Activated naive CD8-positive, alpha-beta T cell treated with anti-CD3 and anti-CD28 coated beads, Interleukin-2, amount 50 U/mL, for 24 hours (primary cell): ENCODE results near the gene C11orf24.
"Not testable (repeated sequence)": the region's sequence is repeated elsewhere in the genome, so short reads cannot be mapped to it uniquely, and the experiment has no call there.

Experiments used
- ATAC-seq: fragments of 150-1000 bp; cut with Tn5 transposase; one replicate; pipeline ENCODE4 v1.10.0; 2021
- DNase-seq: peaks from one replicate; pipeline ENCODE4 v3.0.0; 2021
- H3K27ac Mint-ChIP-seq: one replicate; pipeline ENCODE4 v1.8.0; 2021; ENCODE audit warnings: mild to moderate bottlenecking, mixed read lengths
- H3K27me3 Mint-ChIP-seq: one replicate; pipeline ENCODE4 v1.8.0; 2021; ENCODE audit warnings: mixed read lengths
- H3K36me3 Mint-ChIP-seq: one replicate; pipeline ENCODE4 v1.8.0; 2021; ENCODE audit warnings: low read depth, mixed read lengths
- H3K4me1 Mint-ChIP-seq: one replicate; pipeline ENCODE4 v1.8.0; 2021; ENCODE audit warnings: mixed read lengths
- H3K4me3 Mint-ChIP-seq: one replicate; pipeline ENCODE4 v1.8.0; 2021; ENCODE audit warnings: mild to moderate bottlenecking, moderate library complexity, mixed read lengths
- H3K9me3 Mint-ChIP-seq: one replicate; pipeline ENCODE4 v1.8.0; 2021; ENCODE audit warnings: mixed read lengths

The C11orf24 gene

GRCh38 chr11:68293708-68294107 is 21.9 kb upstream of the C11orf24 start:
- Mint-ChIP-seq H3K9me3 (peaks cover 4% of the 10 kb centered on the region), H3K36me3 (no peaks in the 10 kb centered on the region), H3K4me3 (no peak overlapping the region)

GRCh38 chr11:68289456-68289855 is 17.7 kb upstream of the C11orf24 start:
- peaks cover 9% of the 10 kb centered on the region for H3K9me3 Mint-ChIP-seq
- H3K4me3 Mint-ChIP-seq: no peak overlapping the region
- H3K36me3 Mint-ChIP-seq: no peaks in the 10 kb centered on the region
- DNase-seq (no peak), ATAC-seq (no peak)
- peaks cover 2% of the 10 kb centered on the region for H3K27me3 Mint-ChIP-seq
- no peak overlapping the region for H3K27ac Mint-ChIP-seq
- H3K4me1 Mint-ChIP-seq: peaks cover 4% of the 10 kb centered on the region

More at GRCh38 chr11:68293708-68294107, 21.9 kb upstream of the C11orf24 start:
- Mint-ChIP-seq H3K27ac (no peak overlapping the region), H3K4me1 (peaks cover 6% of the 10 kb centered on the region), H3K27me3 (no peaks in the 10 kb centered on the region)
- DNase-seq (no peak), ATAC-seq (no peak)

DNA sequence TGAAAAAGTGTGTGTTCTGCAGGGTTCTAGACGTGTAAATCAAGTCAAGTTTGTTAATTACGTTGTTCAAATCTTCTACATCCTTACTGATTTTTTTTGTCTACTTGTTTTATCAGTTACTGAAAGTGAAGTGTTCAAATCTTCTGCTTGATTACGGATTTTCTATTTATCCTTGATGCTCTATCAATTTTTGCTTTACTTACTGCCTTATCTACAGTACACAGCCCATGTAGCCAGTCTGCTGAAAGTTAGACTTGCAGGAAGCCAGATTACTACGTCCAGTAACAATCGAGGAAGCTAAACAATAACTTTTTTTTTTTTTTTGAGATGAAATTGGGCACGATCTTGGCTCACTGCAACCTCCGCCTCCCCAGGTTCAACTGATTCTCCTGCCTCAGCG is 15.6 kb upstream of the C11orf24 start:
- ATAC-seq (no peak), DNase-seq (no peak)
- Mint-ChIP-seq H3K9me3 (peaks cover 13% of the 10 kb centered on the region), H3K27ac (no peak overlapping the region), H3K36me3 (no peaks in the 10 kb centered on the region), H3K4me3 (no peak overlapping the region), H3K4me1 (peaks cover 9% of the 10 kb centered on the region), H3K27me3 (peaks cover 2% of the 10 kb centered on the region)

DNA sequence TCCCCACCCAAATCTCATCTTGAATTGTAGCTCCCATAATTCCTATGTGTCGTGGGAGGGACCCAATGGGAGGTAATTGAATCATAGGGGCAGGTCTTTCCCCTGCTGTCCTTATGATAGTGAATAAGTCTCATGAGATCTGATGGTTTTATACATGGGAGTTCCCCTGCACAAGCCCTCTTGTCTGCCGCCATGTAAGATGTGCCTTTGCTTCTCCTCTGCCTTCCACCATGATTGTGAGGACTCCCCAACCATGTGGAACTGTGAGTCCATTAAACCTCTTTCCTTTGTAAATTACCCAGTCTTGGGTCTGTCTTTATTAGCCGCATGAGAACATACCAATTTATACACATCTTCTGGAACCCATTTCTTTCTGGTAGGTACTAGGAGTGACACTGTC is 12.8 kb upstream of the C11orf24 start:
- not testable (repeated sequence) for H3K36me3 Mint-ChIP-seq, ATAC-seq, H3K4me3 Mint-ChIP-seq, H3K27ac Mint-ChIP-seq, DNase-seq, H3K27me3 Mint-ChIP-seq
- peaks cover 26% of the 10 kb centered on the region for H3K4me1 Mint-ChIP-seq
- peaks cover 10% of the 10 kb centered on the region for H3K9me3 Mint-ChIP-seq

DNA sequence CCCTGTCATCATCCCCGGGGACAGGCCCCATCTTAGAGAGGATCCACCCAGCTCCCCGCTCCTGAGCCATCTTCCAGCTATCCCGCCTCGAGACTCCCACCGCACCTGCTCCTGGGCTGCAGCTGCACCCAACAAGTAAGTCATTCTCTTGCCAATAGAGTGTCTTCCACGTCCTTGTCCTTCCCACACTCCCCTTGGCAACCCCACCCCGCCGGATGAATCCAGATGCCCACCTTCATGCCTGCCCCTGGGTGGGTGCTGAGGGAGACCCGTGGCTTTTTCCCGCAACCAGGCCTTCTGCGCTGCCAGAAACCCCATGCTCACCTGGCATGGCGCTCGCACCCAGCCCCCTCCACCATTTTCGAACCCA is 11.1 kb upstream of the C11orf24 start:
- Mint-ChIP-seq H3K9me3 (peaks cover 9% of the 10 kb centered on the region), H3K27ac (peak overlapping the region; percentile 76), H3K4me1 (peaks cover 26% of the 10 kb centered on the region)

GRCh38 chr11:68282141-68282860 is 10.5 kb upstream of the C11orf24 start:
- H3K27me3 Mint-ChIP-seq: no peaks in the 10 kb centered on the region
- H3K27ac Mint-ChIP-seq: peak overlapping the region; percentile 76
- H3K4me1 Mint-ChIP-seq: peaks cover 26% of the 10 kb centered on the region
- ATAC-seq (peak; percentile 98), DNase-seq (peak; percentile 57)
- peak overlapping the region; percentile 65 for H3K4me3 Mint-ChIP-seq
- peaks cover 9% of the 10 kb centered on the region for H3K9me3 Mint-ChIP-seq
- no peaks in the 10 kb centered on the region for H3K36me3 Mint-ChIP-seq

More for the DNA sequence above, 11.1 kb upstream of the C11orf24 start:
- DNase-seq: no peak
- Mint-ChIP-seq H3K36me3 (no peaks in the 10 kb centered on the region), H3K4me3 (peak overlapping the region; percentile 65), H3K27me3 (peaks cover 1% of the 10 kb centered on the region)
- ATAC-seq: no peak

DNA sequence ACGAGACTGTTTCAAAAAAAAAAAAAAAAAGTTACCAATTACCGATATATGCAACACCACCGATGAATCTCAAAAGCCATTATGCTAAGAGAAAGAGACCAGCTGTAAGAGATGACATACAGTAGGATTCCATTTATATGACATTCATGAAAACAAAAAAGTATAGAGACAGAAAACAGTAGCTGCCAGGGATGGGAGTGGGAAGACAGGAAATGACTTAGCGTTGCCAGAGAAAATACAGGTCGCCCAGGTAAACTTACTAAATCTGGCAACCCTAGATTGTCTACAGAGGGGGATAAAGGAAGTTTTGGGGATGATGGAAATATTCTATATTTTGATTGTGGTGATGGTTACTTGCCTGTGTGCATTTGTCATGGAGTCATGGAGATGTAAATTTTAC is 7.9 kb upstream of the C11orf24 start:
- no peaks in the 10 kb centered on the region for H3K27me3 Mint-ChIP-seq
- H3K4me3 Mint-ChIP-seq: no peak overlapping the region
- no peaks in the 10 kb centered on the region for H3K36me3 Mint-ChIP-seq
- H3K9me3 Mint-ChIP-seq: peaks cover 6% of the 10 kb centered on the region
- ATAC-seq (no peak), DNase-seq (no peak)
- H3K4me1 Mint-ChIP-seq: peaks cover 34% of the 10 kb centered on the region
- no peak overlapping the region for H3K27ac Mint-ChIP-seq

DNA sequence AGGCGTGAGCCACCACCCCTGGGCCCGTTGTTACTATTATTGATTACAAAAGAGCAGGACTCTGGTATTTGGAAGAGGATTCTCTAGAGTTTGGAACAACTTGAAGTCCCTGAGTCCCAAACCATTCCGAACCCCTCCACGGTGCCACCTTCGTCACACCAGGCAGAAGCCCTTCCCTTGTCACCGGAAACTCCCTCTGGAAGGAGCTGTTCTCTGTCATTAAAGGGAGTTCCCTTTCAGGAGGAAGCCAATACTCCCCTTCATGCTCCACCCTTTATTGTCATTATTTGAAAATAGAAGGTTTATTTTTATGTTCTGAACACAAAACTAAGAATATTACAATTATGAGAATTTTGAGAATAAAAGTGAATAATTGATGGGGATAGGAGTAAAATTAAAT is 5.1 kb upstream of the C11orf24 start:
- Mint-ChIP-seq H3K27me3 (no peaks in the 10 kb centered on the region), H3K27ac (no peak overlapping the region), H3K4me1 (peaks cover 33% of the 10 kb centered on the region), H3K4me3 (no peak overlapping the region), H3K9me3 (no peaks in the 10 kb centered on the region), H3K36me3 (no peaks in the 10 kb centered on the region)
- no peak for DNase-seq
- no peak for ATAC-seq

GRCh38 chr11:68275721-68276507 is 4.1 kb upstream of the C11orf24 start:
- DNase-seq: no peak
- no peak overlapping the region for H3K27ac Mint-ChIP-seq
- ATAC-seq: no peak
- H3K36me3 Mint-ChIP-seq: no peaks in the 10 kb centered on the region
- no peak overlapping the region for H3K4me3 Mint-ChIP-seq
- peaks cover 27% of the 10 kb centered on the region for H3K4me1 Mint-ChIP-seq
- H3K27me3 Mint-ChIP-seq: no peaks in the 10 kb centered on the region
- no peaks in the 10 kb centered on the region for H3K9me3 Mint-ChIP-seq

- Mint-ChIP-seq H3K4me3 (no peak overlapping the region), H3K27me3 (no peaks in the 10 kb centered on the region), H3K27ac (peak overlapping the region; percentile 3), H3K36me3 (peaks cover 5% of the 10 kb centered on the region), H3K4me1 (peaks cover 37% of the 10 kb centered on the region), H3K9me3 (no peaks in the 10 kb centered on the region)
- ATAC-seq (no peak), DNase-seq (no peak)
These were observed 2.5 kb upstream of the C11orf24 start for GRCh38 chr11:68274306-68274705.

GRCh38 chr11:68273026-68273738 is 1.4 kb upstream of the C11orf24 start:
- H3K4me3 Mint-ChIP-seq: peak overlapping the region; percentile 96

DNA sequence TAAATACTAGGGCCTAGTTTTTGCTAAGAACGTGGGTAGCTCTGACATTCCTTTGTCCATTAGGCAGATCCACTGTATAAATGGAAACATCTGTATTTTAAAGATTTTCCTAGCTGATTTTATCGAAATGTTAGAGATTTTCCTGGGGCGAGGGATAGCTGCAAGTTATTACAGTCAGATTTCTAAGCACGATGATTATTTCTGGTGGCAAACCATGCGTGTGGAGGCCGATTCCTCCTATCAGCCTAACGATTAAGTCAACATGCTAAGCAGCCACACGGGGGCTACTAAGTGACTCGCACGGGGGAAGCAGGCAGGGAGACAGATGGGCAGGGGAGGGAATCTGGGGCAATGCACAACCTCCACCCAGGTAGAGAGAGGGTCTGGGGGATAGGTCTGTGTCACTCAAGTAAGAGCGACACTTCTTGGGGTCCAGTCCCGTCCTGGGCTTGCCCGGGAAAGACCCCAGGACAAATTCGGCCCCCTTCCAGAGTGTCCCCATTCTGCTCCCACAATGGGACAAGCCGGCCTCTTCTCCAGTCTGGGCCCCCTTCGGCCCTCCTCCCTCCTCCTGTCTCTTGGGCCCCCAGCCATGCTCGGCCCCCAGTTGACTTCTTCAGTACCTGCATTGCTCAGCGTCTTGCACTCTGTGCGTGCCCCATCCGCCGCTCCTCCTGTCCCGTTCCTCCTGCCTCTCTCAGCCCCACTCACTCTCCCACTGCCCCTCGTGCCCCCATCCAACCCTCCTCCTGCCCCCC is 571 bp downstream of the C11orf24 start:
- DNase-seq: peak; percentile 62
- Mint-ChIP-seq H3K9me3 (no peaks in the 10 kb centered on the region), H3K4me3 (peak overlapping the region; percentile 96), H3K4me1 (peaks cover 44% of the 10 kb centered on the region), H3K36me3 (peaks cover 20% of the 10 kb centered on the region), H3K27ac (peak overlapping the region; percentile 65), H3K27me3 (no peaks in the 10 kb centered on the region)
- peak; percentile 55 for ATAC-seq

More at GRCh38 chr11:68273026-68273738, 1.4 kb upstream of the C11orf24 start:
- Mint-ChIP-seq H3K27me3 (no peaks in the 10 kb centered on the region), H3K9me3 (no peaks in the 10 kb centered on the region), H3K4me1 (peaks cover 43% of the 10 kb centered on the region), H3K36me3 (peaks cover 5% of the 10 kb centered on the region), H3K27ac (peak overlapping the region; percentile 56)
- ATAC-seq (no peak), DNase-seq (no peak)

DNA sequence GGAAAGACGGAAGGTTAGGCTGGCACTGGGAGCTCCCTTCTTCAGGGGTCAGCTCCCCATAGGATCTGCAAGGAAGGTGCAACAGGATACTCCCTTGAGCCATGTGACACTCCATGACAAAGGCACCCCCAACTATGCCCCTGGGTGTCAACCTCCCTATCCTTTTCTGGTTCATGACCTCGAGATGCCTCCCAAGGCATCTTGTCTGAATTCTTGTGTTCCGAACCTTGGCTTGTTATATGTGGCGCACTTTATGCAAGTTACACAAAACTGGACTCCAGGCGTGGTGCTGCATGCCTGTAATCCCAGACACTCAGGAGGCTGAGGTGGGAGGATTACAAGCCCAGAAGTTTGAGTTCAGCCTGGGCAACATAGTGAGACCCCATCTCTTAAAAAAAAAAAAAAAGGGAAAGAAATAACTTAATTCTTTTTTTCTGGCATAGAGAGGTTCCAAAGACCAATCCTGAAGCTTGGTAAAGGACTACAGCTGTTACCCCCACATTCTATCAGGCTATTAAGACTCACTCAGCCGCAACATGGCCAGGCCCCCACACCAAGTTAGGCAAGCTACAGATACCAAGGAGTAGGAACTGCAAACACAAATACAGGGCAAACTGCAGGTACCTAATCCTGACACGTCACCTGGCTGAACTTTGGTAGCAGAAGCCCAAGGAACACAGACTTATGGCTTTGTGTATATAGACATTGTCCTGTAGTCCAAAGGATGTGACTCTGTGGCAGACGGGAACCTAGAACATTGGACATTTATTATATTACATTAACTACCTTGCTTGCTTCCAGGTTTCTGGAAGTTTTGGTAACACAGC is 1.4 kb downstream of the C11orf24 start:
- Mint-ChIP-seq H3K4me1 (peaks cover 39% of the 10 kb centered on the region), H3K4me3 (peak overlapping the region; percentile 96), H3K9me3 (no peaks in the 10 kb centered on the region), H3K27ac (peak overlapping the region; percentile 65), H3K27me3 (no peaks in the 10 kb centered on the region), H3K36me3 (peaks cover 20% of the 10 kb centered on the region)
- DNase-seq: no peak
- no peak for ATAC-seq
